HEK293T (cell line): Measurements from ENCODE around the gene LRRC56.
A peak's percentile ranks its signal among the peaks of the same experiment; 100 is the strongest.

ENCODE experiments used
- CTCF ChIA-PET: fragments of 350-600 bp; formaldehyde crosslinking; extraction: SDS; loops from one replicate; lab custom pipeline; 2021; ENCODE audit warnings: antibody characterized with exemption, inconsistent platforms; lab: Yijun Ruan, JAX
- POLR2A ChIA-PET: fragments of 350-600 bp; formaldehyde crosslinking; extraction: SDS; loops from one replicate; lab custom pipeline; 2020; ENCODE audit warnings: antibody characterized with exemption, inconsistent platforms; lab: Yijun Ruan, JAX
- DNase-seq: peaks from one replicate; pipeline ENCODE4 v3.0.0; 2012; ENCODE audit warnings: mixed read lengths; ENCODE audit errors: extremely low spot score
- ARNT ChIP-seq: fragments of 450-650 bp; IDR thresholded peaks from 2 replicates; pipeline ENCODE4 v1.6.1; 2017; ENCODE audit warnings: mild to moderate bottlenecking
- BHLHE40 ChIP-seq: fragments of 450-650 bp; IDR thresholded peaks from 2 replicates; pipeline ENCODE4 v1.6.1; 2016; ENCODE audit warnings: mild to moderate bottlenecking, moderate library complexity, borderline replicate concordance
- CTBP1 ChIP-seq: fragments of 450-650 bp; IDR thresholded peaks from 2 replicates; pipeline ENCODE4 v1.6.1; 2016; ENCODE audit warnings: borderline replicate concordance
- ELF4 ChIP-seq: fragments of 450-650 bp; IDR thresholded peaks from 2 replicates; pipeline ENCODE4 v1.6.1; 2017; ENCODE audit warnings: antibody characterized with exemption
- FOXA1 ChIP-seq: fragments of 450-650 bp; IDR thresholded peaks from 2 replicates; pipeline ENCODE4 v1.6.1; 2016; ENCODE audit warnings: mild to moderate bottlenecking
- FOXK2 ChIP-seq: fragments of 450-650 bp; IDR thresholded peaks from 2 replicates; pipeline ENCODE4 v1.6.1; 2016; ENCODE audit warnings: mild to moderate bottlenecking
- FOXM1 ChIP-seq: fragments of 450-650 bp; IDR thresholded peaks from 2 replicates; pipeline ENCODE4 v1.6.1; 2017; ENCODE audit warnings: mild to moderate bottlenecking, borderline replicate concordance
- HDGF ChIP-seq: fragments of 450-650 bp; IDR thresholded peaks from 2 replicates; pipeline ENCODE4 v1.6.1; 2017; ENCODE audit warnings: antibody characterized with exemption, borderline replicate concordance
- L3MBTL2 ChIP-seq: fragments of 450-650 bp; conservative IDR thresholded peaks from 2 replicates; pipeline ENCODE4 v1.6.1; 2016; ENCODE audit warnings: mild to moderate bottlenecking
- LEF1 ChIP-seq: fragments of 450-650 bp; IDR thresholded peaks from 2 replicates; pipeline ENCODE4 v1.6.1; 2017; ENCODE audit warnings: mild to moderate bottlenecking, borderline replicate concordance
- NFRKB ChIP-seq: fragments of 450-650 bp; IDR thresholded peaks from 2 replicates; pipeline ENCODE4 v1.6.1; 2016; ENCODE audit warnings: mild to moderate bottlenecking, moderate library complexity
- PKNOX1 ChIP-seq: fragments of 450-650 bp; IDR thresholded peaks from 2 replicates; pipeline ENCODE4 v1.6.1; 2016
- SP1 ChIP-seq: fragments of 450-650 bp; IDR thresholded peaks from 2 replicates; pipeline ENCODE4 v1.6.1; 2017
- SUZ12 ChIP-seq: fragments of 450-650 bp; IDR thresholded peaks from 2 replicates; pipeline ENCODE4 v1.6.1; 2016; ENCODE audit warnings: mild to moderate bottlenecking
- TARDBP ChIP-seq: fragments of 450-650 bp; IDR thresholded peaks from 2 replicates; pipeline ENCODE4 v1.6.1; 2016
- ZNF384 ChIP-seq: fragments of 450-650 bp; IDR thresholded peaks from 2 replicates; pipeline ENCODE4 v1.6.1; 2016

Gene LRRC56

GRCh38 chr11:559020-559620, 21.8 kb downstream of the LRRC56 start:
- ChIA-PET POLR2A (interaction anchor here (1.2 to 1.9 kb wide), 2 partner anchors 9 to 17 kb away, joined by 4 to 6 read pairs; partner anchors contain the start of gene PHRF1), CTCF (interaction anchor here (1.0 kb wide), 1 partner anchor 137 kb away, joined by 3 read pairs; the partner anchor contains the start of gene TMEM80)
- no peak for TF ChIP-seq SP1
- no peak for TF ChIP-seq FOXK2
- TF ChIP-seq NFRKB, result no peak
- no peak for TF ChIP-seq HDGF
- no peak for TF ChIP-seq LEF1
- no peak for TF ChIP-seq SUZ12
- no peak for TF ChIP-seq FOXM1
- TF ChIP-seq ELF4, result no peak
- no peak for TF ChIP-seq L3MBTL2
- no peak for TF ChIP-seq PKNOX1
- TF ChIP-seq FOXA1, result no peak
- TF ChIP-seq ARNT, result no peak
- no peak for DNase-seq

DNA sequence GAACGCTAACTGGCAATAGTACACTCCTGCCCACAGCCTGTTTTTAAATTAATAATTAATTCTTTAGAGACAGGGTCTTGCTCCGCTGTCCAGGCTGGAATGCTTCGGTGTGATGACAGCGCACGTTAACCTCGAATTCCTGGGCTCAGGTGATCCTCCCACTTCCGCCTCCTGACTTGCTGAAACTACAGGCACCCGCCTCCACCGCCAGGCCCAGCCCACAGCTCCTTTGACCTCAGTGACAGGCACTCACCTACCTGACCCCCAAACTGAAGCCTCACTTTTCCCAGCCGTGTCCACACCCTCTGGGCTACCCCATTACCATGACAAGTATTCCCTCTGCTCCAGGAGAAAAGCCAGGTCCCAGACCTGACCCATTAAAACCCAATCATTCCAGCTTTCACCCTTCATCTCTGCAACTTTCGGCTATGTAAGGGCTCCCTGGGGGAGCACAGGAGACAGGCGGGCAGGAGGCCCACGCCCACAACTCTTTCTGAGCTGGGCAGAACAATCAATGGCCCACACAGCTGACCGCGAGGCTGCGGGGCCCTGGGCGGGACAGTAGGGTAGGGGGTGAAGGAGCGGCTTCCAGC, 22.5 kb downstream of the LRRC56 start:
- TF ChIP-seq L3MBTL2 (no peak), PKNOX1 (no peak), SUZ12 (no peak), HDGF (no peak), ELF4 (no peak), LEF1 (no peak), FOXK2 (no peak), SP1 (no peak), ZNF384 (no peak), TARDBP (no peak), FOXA1 (no peak), BHLHE40 (no peak), NFRKB (no peak), CTBP1 (no peak), ARNT (no peak), FOXM1 (no peak)
- ChIA-PET CTCF (interaction anchor here (1.0 kb wide), 1 partner anchor 136 kb away, joined by 3 read pairs; the partner anchor contains the start of gene TMEM80), POLR2A (interaction anchor here (1.2 to 1.9 kb wide), 2 partner anchors 9 to 16 kb away, joined by 4 to 6 read pairs; partner anchors contain the start of gene PHRF1)
- no peak for DNase-seq

GRCh38 chr11:560305-561147, 23.2 kb downstream of the LRRC56 start, which contains the start of the genes LMNTD2 and RASSF7:
Gene LMNTD2 (minus strand): TSS chr11:560738. CDS start chr11:560716, 22 bp downstream.
Gene RASSF7 (plus strand): TSS chr11:560970. CDS start chr11:561769, 799 bp downstream.
- POLR2A ChIA-PET, result interaction anchor here (1.9 kb wide), 1 partner anchor 15 kb away, joined by 6 read pairs; the partner anchor contains the start of gene PHRF1
- CTCF ChIA-PET, result no interaction called here
- DNase-seq, result peak; percentile 98
- TF ChIP-seq SUZ12 (no peak), HDGF (no peak), FOXM1 (peak; percentile 62; the same call in 1 of the 2 replicates)

DNA sequence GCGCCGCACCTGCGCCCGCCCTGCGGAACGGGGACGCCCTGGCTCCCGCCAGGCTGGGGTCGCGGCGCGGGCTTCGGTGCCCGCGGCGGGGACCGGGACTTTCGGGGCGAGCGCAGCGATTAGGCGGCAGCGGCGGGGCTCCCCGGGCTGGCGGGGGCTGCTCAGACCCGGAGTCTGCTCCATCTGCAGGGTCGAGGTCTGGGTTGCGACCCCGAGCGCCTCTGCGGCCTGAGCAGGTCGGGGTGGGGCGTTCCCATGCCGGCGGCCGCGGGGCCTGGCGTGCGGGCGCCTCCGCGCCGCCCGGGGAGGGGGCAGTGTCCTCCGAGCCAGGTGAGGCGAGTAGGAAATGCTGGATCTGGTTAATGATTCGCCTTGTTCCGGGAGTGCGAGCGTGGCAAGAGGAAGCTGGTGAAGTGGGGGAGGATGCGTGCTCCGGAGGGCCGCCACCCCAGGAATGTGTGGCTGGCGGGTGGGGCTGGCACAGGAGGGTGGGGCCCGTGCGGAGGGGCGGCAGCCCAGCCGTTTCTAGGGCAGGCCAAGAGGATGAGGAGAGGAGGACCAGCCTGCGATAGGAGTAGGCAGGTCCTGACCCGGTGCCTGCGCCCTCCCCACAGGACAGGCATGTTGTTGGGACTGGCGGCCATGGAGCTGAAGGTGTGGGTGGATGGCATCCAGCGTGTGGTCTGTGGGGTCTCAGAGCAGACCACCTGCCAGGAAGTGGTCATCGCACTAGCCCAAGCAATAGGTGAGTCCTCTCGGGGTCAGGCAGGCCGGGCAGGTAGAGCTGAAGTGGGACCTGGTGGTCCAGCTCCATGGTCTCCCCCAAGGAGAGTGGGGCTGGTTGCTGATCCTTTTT, 24.0 kb downstream of the LRRC56 start:
- no peak for TF ChIP-seq CTBP1
- TF ChIP-seq ARNT, result no peak
- TF ChIP-seq BHLHE40, result no peak
- no peak for TF ChIP-seq L3MBTL2
- no peak for TF ChIP-seq TARDBP
- no peak for TF ChIP-seq FOXK2
- no peak for TF ChIP-seq ZNF384
- no peak for TF ChIP-seq FOXM1
- no peak for TF ChIP-seq HDGF
- no peak for TF ChIP-seq ELF4
- DNase-seq, result no peak
- POLR2A ChIA-PET, result interaction anchor here (0.8 to 1.4 kb wide), 3 partner anchors 15 to 55 kb away, joined by 3 read pairs; partner anchors contain the start of genes PHRF1 and RNH1
- CTCF ChIA-PET, result no interaction called here

GRCh38 chr11:562046-562645, 24.8 kb downstream of the LRRC56 start:
- no peak for DNase-seq
- POLR2A ChIA-PET, result interaction anchor here (0.8 to 1.4 kb wide), 3 partner anchors 14 to 55 kb away, joined by 3 read pairs; partner anchors contain the start of genes PHRF1 and RNH1
- TF ChIP-seq NFRKB, result no peak
- TF ChIP-seq FOXM1, result no peak
- no peak for TF ChIP-seq TARDBP
- no peak for TF ChIP-seq LEF1
- TF ChIP-seq FOXA1, result no peak
- no peak for TF ChIP-seq ARNT
- TF ChIP-seq SUZ12, result no peak
- TF ChIP-seq ELF4, result no peak
- no peak for TF ChIP-seq ZNF384
- TF ChIP-seq CTBP1, result no peak
- TF ChIP-seq L3MBTL2, result no peak
- no peak for TF ChIP-seq FOXK2
- TF ChIP-seq HDGF, result no peak
- TF ChIP-seq PKNOX1, result no peak
- no peak for TF ChIP-seq BHLHE40
- TF ChIP-seq SP1, result no peak
- CTCF ChIA-PET, result no interaction called here
